Measurements from ENCODE around the gene ZDHHC1. TPM values are rescaled to one million over a fixed set of nuclear protein-coding genes. Genes with fewer than 3 reads are reported as not detected.
A peak's percentile ranks its signal among the peaks of the same experiment; 100 is the strongest.
"Not testable (repeated sequence)": the region's sequence is repeated elsewhere in the genome, so short reads cannot be mapped to it uniquely, and the experiment has no call there.

ZDHHC1 gene
- total RNA-seq, 1 donor from 2014 or later: 9.5 TPM

DNA sequence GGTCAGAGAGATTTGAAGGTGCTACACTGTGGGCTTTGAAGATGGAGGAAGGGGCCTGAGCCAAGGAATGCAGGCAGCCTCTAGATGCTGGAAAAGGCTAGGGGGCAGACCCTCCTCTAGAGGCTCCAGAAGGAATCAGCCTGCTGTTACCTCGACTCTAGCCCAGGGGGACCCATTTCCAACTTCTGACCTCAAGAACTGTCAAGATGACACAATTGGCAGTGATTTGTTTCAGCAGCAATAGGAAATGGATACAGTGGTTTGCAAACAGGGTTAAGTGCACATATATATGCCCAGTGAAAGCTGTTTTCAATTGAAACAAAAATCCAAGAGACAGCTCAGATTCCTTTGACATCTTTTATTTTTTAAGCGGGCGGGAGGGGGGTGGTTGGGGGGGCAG, 3.7 kb upstream of the ZDHHC1 start:
- no peak for DNase-seq (ENCODE audit: low read depth)
- Histone ChIP-seq H3K4me3 (ENCODE audit: low read depth, low read length) (no peak overlapping the region), H3K36me3 (ENCODE audit: control insufficient read depth, insufficient read depth, low read length) (no peaks in the 10 kb centered on the region), H3K27me3 (ENCODE audit: control insufficient read depth, insufficient read depth, low read length) (peaks cover 6% of the 10 kb centered on the region)
- TF ChIP-seq, protein P1, sequence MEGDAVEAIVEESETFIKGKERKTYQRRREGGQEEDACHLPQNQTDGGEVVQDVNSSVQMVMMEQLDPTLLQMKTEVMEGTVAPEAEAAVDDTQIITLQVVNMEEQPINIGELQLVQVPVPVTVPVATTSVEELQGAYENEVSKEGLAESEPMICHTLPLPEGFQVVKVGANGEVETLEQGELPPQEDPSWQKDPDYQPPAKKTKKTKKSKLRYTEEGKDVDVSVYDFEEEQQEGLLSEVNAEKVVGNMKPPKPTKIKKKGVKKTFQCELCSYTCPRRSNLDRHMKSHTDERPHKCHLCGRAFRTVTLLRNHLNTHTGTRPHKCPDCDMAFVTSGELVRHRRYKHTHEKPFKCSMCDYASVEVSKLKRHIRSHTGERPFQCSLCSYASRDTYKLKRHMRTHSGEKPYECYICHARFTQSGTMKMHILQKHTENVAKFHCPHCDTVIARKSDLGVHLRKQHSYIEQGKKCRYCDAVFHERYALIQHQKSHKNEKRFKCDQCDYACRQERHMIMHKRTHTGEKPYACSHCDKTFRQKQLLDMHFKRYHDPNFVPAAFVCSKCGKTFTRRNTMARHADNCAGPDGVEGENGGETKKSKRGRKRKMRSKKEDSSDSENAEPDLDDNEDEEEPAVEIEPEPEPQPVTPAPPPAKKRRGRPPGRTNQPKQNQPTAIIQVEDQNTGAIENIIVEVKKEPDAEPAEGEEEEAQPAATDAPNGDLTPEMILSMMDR (IDR thresholded peaks at IDR 0.05; ENCODE audit: insufficient read depth, low read length, poor library complexity, severe bottlenecking): no peak

DNA sequence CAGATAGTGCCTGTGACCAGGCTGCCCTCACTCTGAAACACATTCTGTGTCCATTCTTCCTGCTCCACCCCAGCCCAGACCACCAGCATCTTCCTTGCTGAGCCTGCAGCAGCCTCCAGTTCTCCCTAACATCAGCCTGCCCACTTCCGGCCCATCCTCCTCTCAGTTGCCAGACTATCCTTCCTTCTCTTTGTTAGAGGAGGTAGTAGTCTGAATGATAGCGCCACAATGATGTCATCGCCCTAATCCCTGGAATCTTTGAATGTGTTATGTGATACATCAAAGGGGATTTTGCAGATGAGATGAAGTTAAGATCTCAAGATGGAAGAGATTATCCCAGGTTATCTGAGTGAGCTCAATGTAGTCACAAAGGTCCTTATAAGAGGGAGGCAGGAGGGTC, 3.2 kb upstream of the ZDHHC1 start:
- DNase-seq (ENCODE audit: low read depth): no peak

DNA sequence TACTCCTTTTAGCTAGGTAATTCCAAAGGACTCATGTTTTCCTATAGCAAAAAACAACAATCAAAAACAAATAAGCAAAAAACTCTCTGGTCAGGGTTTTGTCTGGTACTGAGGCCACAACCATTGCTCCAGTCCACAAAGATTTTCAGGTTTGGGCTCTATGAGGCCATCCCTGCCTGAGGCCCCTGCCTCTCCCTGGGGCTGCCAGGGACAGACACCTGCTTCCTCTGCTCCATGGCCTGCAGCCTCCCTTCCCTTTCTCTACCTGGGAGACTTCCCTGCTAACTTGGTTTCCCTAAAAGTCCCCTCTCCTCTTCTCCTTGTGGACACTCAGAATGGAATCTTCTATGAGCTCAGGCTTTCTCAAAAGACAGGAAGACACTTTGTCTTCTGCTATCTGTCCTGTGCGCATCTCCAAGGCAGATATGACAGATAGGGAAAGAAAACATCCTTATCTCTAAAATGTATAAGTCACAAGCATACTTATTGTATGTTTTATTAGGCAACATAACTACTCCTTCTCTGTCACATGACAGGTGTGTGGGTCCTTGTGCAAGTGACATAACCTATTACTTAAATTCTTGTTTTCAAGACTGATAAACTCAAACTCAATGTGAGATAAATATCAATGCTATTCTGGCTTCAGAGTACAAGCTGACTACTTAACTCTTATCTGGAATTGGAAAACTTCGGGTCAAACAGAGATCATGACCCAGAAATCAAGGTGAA, 1.2 kb upstream of the ZDHHC1 start:
- no peak for DNase-seq (ENCODE audit: low read depth)
- H3K36me3 ChIP-seq (ENCODE audit: control insufficient read depth, insufficient read depth, low read length): no peaks in the 10 kb centered on the region
- H3K4me3 ChIP-seq (ENCODE audit: low read depth, low read length): no peak overlapping the region
- TF ChIP-seq, protein P1 (IDR thresholded peaks at IDR 0.05; ENCODE audit: insufficient read depth, low read length, poor library complexity, severe bottlenecking): no peak
- H3K27me3 ChIP-seq (ENCODE audit: control insufficient read depth, insufficient read depth, low read length): no peaks in the 10 kb centered on the region

More for the DNA sequence above, 3.2 kb upstream of the ZDHHC1 start:
- TF ChIP-seq, protein P1 (IDR thresholded peaks at IDR 0.05; ENCODE audit: insufficient read depth, low read length, poor library complexity, severe bottlenecking): no peak
- no peak overlapping the region for H3K4me3 ChIP-seq (ENCODE audit: low read depth, low read length)
- no peaks in the 10 kb centered on the region for H3K36me3 ChIP-seq (ENCODE audit: control insufficient read depth, insufficient read depth, low read length)
- peaks cover 1% of the 10 kb centered on the region for H3K27me3 ChIP-seq (ENCODE audit: control insufficient read depth, insufficient read depth, low read length)

DNA sequence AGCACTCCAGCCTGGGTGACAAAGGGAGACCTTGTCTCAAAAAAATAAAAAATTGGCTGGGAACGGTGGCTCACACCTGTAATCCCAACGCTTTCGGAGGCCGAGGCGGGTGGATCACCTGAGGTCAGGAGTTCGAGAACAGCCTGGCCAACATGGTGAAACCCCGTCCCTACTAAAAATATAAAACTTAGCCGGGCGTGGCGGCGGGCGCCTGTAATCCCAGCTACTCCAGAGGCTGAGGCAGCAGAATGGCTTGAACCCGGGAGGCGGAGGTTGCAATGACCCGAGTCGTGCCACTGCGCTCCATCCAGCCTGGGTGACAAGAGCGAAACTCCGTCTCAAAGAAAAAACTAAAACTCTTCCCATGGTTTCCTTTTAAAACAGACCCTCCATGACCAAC, 856 bp downstream of the ZDHHC1 start:
- DNase-seq (ENCODE audit: low read depth); H3K36me3 ChIP-seq (ENCODE audit: control insufficient read depth, insufficient read depth, low read length); H3K27me3 ChIP-seq (ENCODE audit: control insufficient read depth, insufficient read depth, low read length): not testable (repeated sequence)
- H3K4me3 ChIP-seq (ENCODE audit: low read depth, low read length): peak overlapping the region; percentile 80

DNA sequence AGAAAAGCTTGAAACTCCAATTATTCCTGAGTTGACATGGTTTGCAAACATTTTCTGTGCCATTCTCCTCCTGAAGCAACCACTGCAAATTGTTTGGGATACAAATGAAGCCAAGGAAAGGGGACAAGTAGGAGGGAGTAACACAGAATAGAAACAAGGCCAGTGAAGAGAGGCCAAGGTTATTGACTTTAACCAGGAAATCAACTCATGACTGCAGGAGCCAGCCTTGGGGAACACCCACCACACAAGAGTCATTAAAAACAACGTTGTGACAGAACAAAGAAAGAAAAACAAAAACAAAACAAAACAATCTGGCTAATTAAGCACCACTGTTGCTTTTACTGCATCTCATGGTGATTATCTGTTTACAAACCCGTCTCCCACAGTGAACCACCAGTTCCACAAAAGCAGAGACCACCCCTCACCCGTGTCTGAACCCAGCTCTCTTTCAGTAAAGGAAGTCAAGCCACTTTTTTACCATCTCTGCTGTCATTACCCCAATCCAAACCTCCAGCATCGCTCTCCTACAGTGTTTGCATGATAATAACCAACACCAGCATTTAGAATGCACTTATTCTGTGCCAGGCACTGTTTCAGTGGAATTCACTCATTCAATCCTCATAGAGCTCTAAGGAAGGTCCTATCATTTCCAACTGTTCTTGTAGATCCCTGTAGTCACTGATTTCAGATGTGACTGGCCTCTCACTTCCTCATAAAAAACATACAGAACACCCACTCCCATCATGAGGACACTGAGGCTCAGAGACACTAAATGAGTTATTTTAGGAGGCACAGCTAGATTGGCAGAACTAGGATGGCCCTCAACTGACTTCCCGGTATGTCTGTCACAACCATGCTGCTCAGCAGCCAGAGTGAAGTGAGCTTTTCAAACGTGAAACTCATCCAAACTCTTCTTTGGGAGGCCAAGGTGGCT, 2.0 kb downstream of the ZDHHC1 start:
- Histone ChIP-seq H3K36me3 (ENCODE audit: control insufficient read depth, insufficient read depth, low read length) (no peaks in the 10 kb centered on the region), H3K4me3 (ENCODE audit: low read depth, low read length) (no peak overlapping the region), H3K27me3 (ENCODE audit: control insufficient read depth, insufficient read depth, low read length) (no peaks in the 10 kb centered on the region)
- DNase-seq (ENCODE audit: low read depth): no peak
- TF ChIP-seq, protein P1 (IDR thresholded peaks at IDR 0.05; ENCODE audit: insufficient read depth, low read length, poor library complexity, severe bottlenecking): no peak

DNA sequence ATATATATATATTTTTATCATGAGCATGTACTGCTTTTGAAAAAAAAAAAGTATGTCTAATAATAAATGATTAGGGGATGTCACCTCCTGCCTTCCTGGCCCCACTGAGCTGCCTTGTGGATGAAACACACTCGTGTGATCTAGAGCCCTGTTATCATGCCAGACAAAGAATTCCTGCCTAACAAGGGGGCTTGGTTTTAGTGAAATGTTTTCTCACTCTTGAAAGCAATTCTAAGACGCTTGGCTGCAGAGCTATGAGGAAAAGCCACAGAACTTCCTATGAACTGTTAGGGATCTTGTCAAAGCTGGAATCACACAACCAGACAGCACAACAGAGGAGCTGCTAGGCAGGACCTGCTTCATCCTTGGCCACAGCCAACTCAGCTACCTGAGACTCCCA, 4.0 kb downstream of the ZDHHC1 start:
- no peak for DNase-seq (ENCODE audit: low read depth)
- Histone ChIP-seq H3K36me3 (ENCODE audit: control insufficient read depth, insufficient read depth, low read length) (no peaks in the 10 kb centered on the region), H3K4me3 (ENCODE audit: low read depth, low read length) (no peak overlapping the region), H3K27me3 (ENCODE audit: control insufficient read depth, insufficient read depth, low read length) (no peaks in the 10 kb centered on the region)
- TF ChIP-seq, protein P1 (IDR thresholded peaks at IDR 0.05; ENCODE audit: insufficient read depth, low read length, poor library complexity, severe bottlenecking): no peak
